DOHH2 (cell line): Measurements from ENCODE around the gene ELK3.

ENCODE experiments used
- EZH2phosphoT487 ChIP-seq: fragments of 200-600 bp; sonication (generic); IDR thresholded peaks from 2 replicates; pipeline ENCODE4 v1.6.1; 2017; ENCODE audit warnings: borderline replicate concordance, mild to moderate bottlenecking, antibody characterized with exemption, low read length, moderate library complexity, mixed read lengths
- TF ChIP-seq, protein P1 (sequence below): fragments of 200-600 bp; sonication (generic); IDR thresholded peaks from one replicate; pipeline ENCODE4 v1.5.1; 2014; ENCODE audit warnings: antibody characterized with exemption, mild to moderate bottlenecking, low read depth, low read length; ENCODE audit not compliant: poor library complexity, severe bottlenecking

DNA sequence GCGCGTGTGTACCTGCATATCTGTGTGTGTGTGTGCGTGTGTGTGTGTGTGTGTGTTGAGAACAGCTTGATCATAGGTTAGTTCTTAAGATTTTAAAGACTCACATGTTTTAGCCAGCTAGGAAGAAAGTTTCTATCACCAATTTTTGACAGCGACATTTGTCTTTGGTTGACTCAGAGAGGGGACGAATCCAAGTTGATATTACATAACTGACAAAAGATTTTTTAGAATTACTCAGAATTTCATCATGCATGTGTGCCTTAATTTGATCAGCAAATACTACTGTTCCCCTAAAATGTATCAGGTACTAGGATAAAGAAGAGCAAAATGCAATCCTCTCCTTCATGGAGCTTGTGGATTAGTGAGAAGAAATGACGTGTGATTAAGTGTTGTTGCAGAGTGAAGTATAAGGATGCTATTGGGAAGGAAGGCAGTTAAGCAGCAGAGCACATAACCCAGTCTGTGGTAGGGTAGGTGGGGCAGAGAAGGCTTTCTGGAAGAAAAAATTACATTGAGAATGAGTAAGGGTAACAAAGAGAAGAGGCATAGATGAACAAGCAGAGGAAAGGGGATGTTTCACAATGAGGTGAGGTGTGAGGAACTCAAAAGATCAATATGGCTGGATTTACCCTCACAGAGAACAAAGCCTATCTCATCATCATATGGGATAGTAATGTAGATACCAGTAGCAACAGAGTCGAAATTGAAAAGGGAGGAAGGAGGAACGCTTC, 77.5 kb downstream of the ELK3 start:
- TF ChIP-seq, protein P1, sequence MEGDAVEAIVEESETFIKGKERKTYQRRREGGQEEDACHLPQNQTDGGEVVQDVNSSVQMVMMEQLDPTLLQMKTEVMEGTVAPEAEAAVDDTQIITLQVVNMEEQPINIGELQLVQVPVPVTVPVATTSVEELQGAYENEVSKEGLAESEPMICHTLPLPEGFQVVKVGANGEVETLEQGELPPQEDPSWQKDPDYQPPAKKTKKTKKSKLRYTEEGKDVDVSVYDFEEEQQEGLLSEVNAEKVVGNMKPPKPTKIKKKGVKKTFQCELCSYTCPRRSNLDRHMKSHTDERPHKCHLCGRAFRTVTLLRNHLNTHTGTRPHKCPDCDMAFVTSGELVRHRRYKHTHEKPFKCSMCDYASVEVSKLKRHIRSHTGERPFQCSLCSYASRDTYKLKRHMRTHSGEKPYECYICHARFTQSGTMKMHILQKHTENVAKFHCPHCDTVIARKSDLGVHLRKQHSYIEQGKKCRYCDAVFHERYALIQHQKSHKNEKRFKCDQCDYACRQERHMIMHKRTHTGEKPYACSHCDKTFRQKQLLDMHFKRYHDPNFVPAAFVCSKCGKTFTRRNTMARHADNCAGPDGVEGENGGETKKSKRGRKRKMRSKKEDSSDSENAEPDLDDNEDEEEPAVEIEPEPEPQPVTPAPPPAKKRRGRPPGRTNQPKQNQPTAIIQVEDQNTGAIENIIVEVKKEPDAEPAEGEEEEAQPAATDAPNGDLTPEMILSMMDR = no peak
- no peak for TF ChIP-seq EZH2phosphoT487
